Left lung (tissue), 10 donors: ENCODE measurements around the gene RHOF. TPM values are rescaled to one million over a fixed set of nuclear protein-coding genes. Genes with fewer than 3 reads are reported as not detected.
"Not testable (repeated sequence)": the region's sequence is repeated elsewhere in the genome, so short reads cannot be mapped to it uniquely, and the experiment has no call there.

Experiments used
- ATAC-seq: fragments of 200-7000 bp; cut with Tn5 transposase; one replicate; pipeline ENCODE4 v1.9.1; 2020; ENCODE audit warnings: moderate library complexity
- DNase-seq, 4 donors: peaks; one replicate each; pipeline ENCODE4 v3.0.0-alpha.2; 2013 to 2020
- H3K27ac ChIP-seq, 2 donors: fragments of 200-600 bp; sonication (generic) in 1 of 2; one replicate each; pipeline versions ENCODE4 v1.5.0 to v1.8.0; 2020 to 2021
- H3K27me3 ChIP-seq, 2 donors: fragments of 200-600 bp; sonication (generic) in 1 of 2; one replicate each; pipeline versions ENCODE4 v1.5.0 to v1.8.0; 2020 to 2021
- H3K36me3 ChIP-seq, 2 donors: fragments of 200-600 bp; sonication (generic) in 1 of 2; one replicate each; pipeline versions ENCODE4 v1.5.0 to v1.8.0; 2020 to 2021
- H3K4me1 ChIP-seq, 2 donors: fragments of 200-600 bp; one replicate each; pipeline ENCODE4 v1.8.0; 2021
- H3K4me3 ChIP-seq, 2 donors: fragments of 200-600 bp; sonication (generic) in 1 of 2; one replicate each; pipeline versions ENCODE4 v1.5.0 to v1.8.0; 2020 to 2021; ENCODE audit warnings: mild to moderate bottlenecking in 1 of 2
- H3K9me3 ChIP-seq, 2 donors: fragments of 200-600 bp; sonication (generic) in 1 of 2; one replicate each; pipeline versions ENCODE4 v1.5.0 to v1.8.0; 2020 to 2021
- CTCF ChIP-seq, 2 donors: fragments of 200-600 bp; sonication (generic) in 1 of 2; IDR thresholded peaks; one replicate each; pipeline versions ENCODE4 v1.5.0 to v1.8.0; 2021; ENCODE audit warnings: antibody characterized with exemption in 2 of 2
- intact Hi-C, 2 donors: fragments of 100-400 bp; cut with DNase I; formaldehyde crosslinking; loops; one replicate each; pipeline versions ENCODE4 v1.11.2 to v1.14.2; 2022
- polyA plus RNA-seq, 6 donors: library from polyadenylated mRNA; unstranded; fragments of 120-200 nt; gene quantifications; one replicate each; pipeline ENCODE4 v1.2.1, GENCODE V29; 2013; ENCODE audit not compliant: insufficient read length in 6 of 6
- total RNA-seq, 2 donors: library from RNA; stranded (reverse); fragmentation: NEBNext Ultra II Directional; extraction: Animal tissue kit (Norgen Biotek cat#: 25700); gene quantifications; one replicate each; pipeline ENCODE4 v1.2.1, GENCODE V29; 2021
- donor health status: DM: no; HTN: yes; CAD: no.
- donor health status: DM: no; HTN: no; CAD: no.

RHOF gene
- total and polyA plus RNA-seq, 8 donors: 8.5 to 48.3 (median 12.3) TPM

GRCh38 chr12:121748571-121749265 lies 44.8 kb downstream of the RHOF start:
- no peaks in the 10 kb centered on the region for H3K27me3 ChIP-seq
- H3K4me3 ChIP-seq: no peak overlapping the region
- H3K36me3 ChIP-seq: peaks cover 0 to 8% of the 10 kb centered on the region in 2 donors
- TF ChIP-seq CTCF (IDR thresholded peaks at IDR 0.05): no peak
- H3K4me1 ChIP-seq: no peaks in the 10 kb centered on the region
- intact Hi-C loops: no loop called here
- ATAC-seq: peak; percentile 71
- no peaks in the 10 kb centered on the region for H3K9me3 ChIP-seq
- H3K27ac ChIP-seq: no peak overlapping the region
- peak in 1 of 4 donors; percentile 59 for DNase-seq

GRCh38 chr12:121748218-121748570 lies 45.3 kb downstream of the RHOF start:
- no peak overlapping the region for H3K4me3 ChIP-seq
- H3K36me3 ChIP-seq: peaks cover 0 to 8% of the 10 kb centered on the region in 2 donors
- intact Hi-C loops: no loop called here
- TF ChIP-seq CTCF (IDR thresholded peaks at IDR 0.05): no peak
- H3K27ac ChIP-seq: no peak overlapping the region
- H3K4me1 ChIP-seq: no peaks in the 10 kb centered on the region
- ATAC-seq: no peak
- peak in 1 of 4 donors; percentile 30 for DNase-seq
- H3K9me3 ChIP-seq: no peaks in the 10 kb centered on the region
- no peaks in the 10 kb centered on the region for H3K27me3 ChIP-seq

GRCh38 chr12:121745545-121745944 lies 47.9 kb downstream of the RHOF start:
- H3K27me3 ChIP-seq, ATAC-seq, H3K4me3 ChIP-seq, H3K27ac ChIP-seq, DNase-seq, intact Hi-C loops, H3K4me1 ChIP-seq, H3K36me3 ChIP-seq, H3K9me3 ChIP-seq: not testable (repeated sequence)

- ATAC-seq: no peak
- Histone ChIP-seq H3K4me3 (no peak overlapping the region), H3K36me3 (no peaks in the 10 kb centered on the region), H3K4me1 (no peaks in the 10 kb centered on the region), H3K27ac (no peak overlapping the region), H3K27me3 (no peaks in the 10 kb centered on the region), H3K9me3 (no peaks in the 10 kb centered on the region)
- no peak for TF ChIP-seq CTCF (IDR thresholded peaks at IDR 0.05)
- intact Hi-C loops: no loop called here
- DNase-seq: no peak
Observed at GRCh38 chr12:121741743-121742142, 51.7 kb downstream of the RHOF start.

- ATAC-seq (no peak), DNase-seq (no peak)
- Histone ChIP-seq H3K9me3 (no peaks in the 10 kb centered on the region), H3K4me3 (no peak overlapping the region), H3K36me3 (no peaks in the 10 kb centered on the region), H3K27ac (no peak overlapping the region), H3K4me1 (no peaks in the 10 kb centered on the region), H3K27me3 (no peaks in the 10 kb centered on the region)
- TF ChIP-seq CTCF (IDR thresholded peaks at IDR 0.05): no peak
- intact Hi-C loops: no loop called here
Observed at GRCh38 chr12:121740847-121741246, 52.6 kb downstream of the RHOF start.

GRCh38 chr12:121738340-121738858 lies 55.1 kb downstream of the RHOF start:
- DNase-seq: no peak
- no peak overlapping the region for H3K4me3 ChIP-seq
- TF ChIP-seq CTCF (IDR thresholded peaks at IDR 0.05): no peak
- no peaks in the 10 kb centered on the region for H3K27me3 ChIP-seq
- H3K4me1 ChIP-seq: no peaks in the 10 kb centered on the region
- H3K27ac ChIP-seq: no peak overlapping the region
- ATAC-seq: no peak
- no peaks in the 10 kb centered on the region for H3K36me3 ChIP-seq
- intact Hi-C loops: no loop called here
- H3K9me3 ChIP-seq: no peaks in the 10 kb centered on the region
